Measurements from ENCODE around the gene NEXMIF. TPM values are rescaled to one million over a fixed set of nuclear protein-coding genes. Genes with fewer than 3 reads are reported as not detected.
"Not testable (repeated sequence)": the region's sequence is repeated elsewhere in the genome, so short reads cannot be mapped to it uniquely, and the experiment has no call there.

NEXMIF gene
- total RNA-seq, 2 donors from 2014 or later, result 1.8 to 1.9 TPM

- DNase-seq, result no peak
- H3K36me3 Mint-ChIP-seq (ENCODE audit: low read depth), result no peaks in the 10 kb centered on the region
- no peak overlapping the region for H3K9ac ChIP-seq (ENCODE audit: extremely low read depth, low read length, poor library complexity, severe bottlenecking)
- H3K9me3 ChIP-seq (ENCODE audit: control insufficient read depth, low read length), result no peaks in the 10 kb centered on the region
- no peak overlapping the region for H3K4me3 ChIP-seq (ENCODE audit: low read length)
- H3K27ac Mint-ChIP-seq, result no peak overlapping the region
- H3K36me3 ChIP-seq (ENCODE audit: control insufficient read depth, insufficient read depth, low read length), result no peaks in the 10 kb centered on the region
- no peak for TF ChIP-seq CTCF (conservative IDR thresholded peaks at IDR 0.05)
- 88% methylated on average over 2 of the region's 4 CpGs; no CpG with 5 or more reads in 1 of the 2 experiments for WGBS, 2 experiments (ENCODE audit: insufficient coverage in 1 of 2, insufficient read length in 1 of 2)
- H3K4me1 ChIP-seq (ENCODE audit: control insufficient read depth, insufficient read depth, low read length), result no peaks in the 10 kb centered on the region
- H3K4me1 Mint-ChIP-seq, result no peaks in the 10 kb centered on the region
- H3K27me3 ChIP-seq (ENCODE audit: control insufficient read depth, insufficient read depth, low read length, poor library complexity, severe bottlenecking), result no peaks in the 10 kb centered on the region
- H3K9me3 Mint-ChIP-seq, result peaks cover 48% of the 10 kb centered on the region
- no peak overlapping the region for H3K4me3 Mint-ChIP-seq
- H3K27ac ChIP-seq (ENCODE audit: low read depth, low read length), result no peak overlapping the region
- no peaks in the 10 kb centered on the region for H3K27me3 Mint-ChIP-seq (ENCODE audit: insufficient read depth)
Measured at GRCh38 chrX:74890676-74891430, 34.4 kb downstream of the NEXMIF start.

DNA sequence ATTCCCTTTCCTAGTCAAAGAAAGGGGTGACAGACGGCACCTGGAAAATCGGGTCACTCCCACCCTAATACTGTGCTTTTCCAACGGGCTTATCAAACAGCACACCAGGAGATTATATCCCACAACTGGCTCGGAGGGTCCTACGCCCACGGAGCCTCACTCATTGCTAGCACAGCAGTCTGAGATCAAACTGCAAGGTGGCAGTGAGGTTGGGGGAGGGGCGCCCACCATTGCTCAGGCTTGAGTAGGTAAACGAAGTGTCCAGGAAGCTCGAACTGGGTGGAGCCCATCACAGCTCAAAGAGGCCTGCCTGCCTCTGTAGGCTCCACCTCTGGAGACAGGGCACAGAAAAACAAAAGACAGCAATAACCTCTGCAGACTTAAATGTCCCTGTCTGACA is 42.9 kb downstream of the NEXMIF start:
- not testable (repeated sequence) for H3K36me3 ChIP-seq (ENCODE audit: control insufficient read depth, insufficient read depth, low read length); H3K27me3 Mint-ChIP-seq (ENCODE audit: insufficient read depth); H3K36me3 Mint-ChIP-seq (ENCODE audit: low read depth); H3K4me1 Mint-ChIP-seq; H3K27me3 ChIP-seq (ENCODE audit: control insufficient read depth, insufficient read depth, low read length, poor library complexity, severe bottlenecking); H3K9ac ChIP-seq (ENCODE audit: extremely low read depth, low read length, poor library complexity, severe bottlenecking); DNase-seq; H3K27ac Mint-ChIP-seq; H3K4me1 ChIP-seq (ENCODE audit: control insufficient read depth, insufficient read depth, low read length); H3K27ac ChIP-seq (ENCODE audit: low read depth, low read length); H3K9me3 ChIP-seq (ENCODE audit: control insufficient read depth, low read length); H3K4me3 ChIP-seq (ENCODE audit: low read length); H3K4me3 Mint-ChIP-seq
- WGBS, 2 experiments (ENCODE audit: insufficient coverage in 1 of 2, insufficient read length in 1 of 2), result 93 to 98% methylated on average over 3 to 9 of the region's 9 CpGs
- H3K9me3 Mint-ChIP-seq, result peaks cover 73% of the 10 kb centered on the region

DNA sequence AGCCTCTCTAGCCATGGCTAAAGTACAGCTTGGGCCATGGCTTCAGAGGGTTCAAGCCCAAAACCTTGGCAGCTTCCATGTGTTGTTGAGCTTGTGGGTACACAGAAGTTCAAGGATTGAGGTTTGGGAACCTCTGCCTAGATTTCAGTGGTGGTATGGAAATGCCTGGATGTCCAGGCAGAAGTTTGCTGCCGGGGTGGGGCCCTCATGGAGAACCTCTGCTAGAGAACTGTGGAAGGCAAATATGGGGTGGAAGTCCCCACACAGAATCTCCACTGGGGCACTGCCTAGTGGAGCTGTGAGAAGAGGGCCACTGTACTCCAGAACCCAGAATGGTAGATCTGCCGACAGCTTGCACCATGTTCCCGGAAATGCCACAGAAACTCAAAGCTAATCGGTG is 59.5 kb downstream of the NEXMIF start:
- no peak overlapping the region for H3K4me3 Mint-ChIP-seq
- H3K27me3 Mint-ChIP-seq (ENCODE audit: insufficient read depth), result no peaks in the 10 kb centered on the region
- H3K27ac Mint-ChIP-seq, result no peak overlapping the region
- no peaks in the 10 kb centered on the region for H3K4me1 Mint-ChIP-seq
- DNase-seq, result no peak
- Histone ChIP-seq H3K4me1 (ENCODE audit: control insufficient read depth, insufficient read depth, low read length) (no peaks in the 10 kb centered on the region), H3K27ac (ENCODE audit: low read depth, low read length) (no peak overlapping the region), H3K9ac (ENCODE audit: extremely low read depth, low read length, poor library complexity, severe bottlenecking) (no peak overlapping the region), H3K4me3 (ENCODE audit: low read length) (no peak overlapping the region), H3K9me3 (ENCODE audit: control insufficient read depth, low read length) (peaks cover 18% of the 10 kb centered on the region), H3K27me3 (ENCODE audit: control insufficient read depth, insufficient read depth, low read length, poor library complexity, severe bottlenecking) (no peaks in the 10 kb centered on the region), H3K36me3 (ENCODE audit: control insufficient read depth, insufficient read depth, low read length) (no peaks in the 10 kb centered on the region)
- H3K36me3 Mint-ChIP-seq (ENCODE audit: low read depth), result peaks cover 5% of the 10 kb centered on the region
- no peak for TF ChIP-seq CTCF (conservative IDR thresholded peaks at IDR 0.05)
- H3K9me3 Mint-ChIP-seq, result peaks cover 48% of the 10 kb centered on the region
- 88 to 100% methylated on average over 1 to 4 of the region's 4 CpGs for WGBS, 2 experiments (ENCODE audit: insufficient coverage in 1 of 2, insufficient read length in 1 of 2)

All from endodermal cell (in vitro differentiated cells).